IMR-90 (cell line): Measurements from ENCODE around the gene MET. TPM values are rescaled to one million over a fixed set of nuclear protein-coding genes. Genes with fewer than 3 reads are reported as not detected.

Experiments
- ATAC-seq: fragments of 200-7000 bp; cut with Tn5 transposase; 2 replicates; pipeline ENCODE4 v1.9.1; 2020; ENCODE audit warnings: low read depth, mild to moderate bottlenecking, moderate library complexity
- BruUV-seq: library from RNA; stranded (reverse); fragments of 400-500 nt; replicated peaks from 2 replicates; lab custom pipeline; 2021; lab: Mats Ljungman, UMichigan
- CTCF ChIA-PET: fragments of 300-600 bp; formaldehyde crosslinking; extraction: SDS; loops from one replicate; lab custom pipeline; 2021; ENCODE audit warnings: antibody characterized with exemption; lab: Yijun Ruan, JAX
- POLR2A ChIA-PET: fragments of 300-600 bp; sonication (Branson Sonifier 250); formaldehyde crosslinking; loops from one replicate; lab custom pipeline; 2022; ENCODE audit warnings: antibody characterized with exemption; ENCODE audit not compliant: unreplicated experiment; lab: Charles Lee
- DNase-seq: peaks from one replicate; pipeline ENCODE4 v3.0.0; 2013
- H2AFZ ChIP-seq: replicated peaks from 2 replicates; pipeline ENCODE3; 2013; ENCODE audit warnings: low read length, mild to moderate bottlenecking; ENCODE audit not compliant: poor library complexity
- H2AK5ac ChIP-seq: 2 replicates; pipeline ENCODE4 v1.6.1; 2013; ENCODE audit warnings: low read depth, low read length, inconsistent platforms
- H2AK9ac ChIP-seq: replicated peaks from 2 replicates; pipeline ENCODE3; 2013; ENCODE audit warnings: mild to moderate bottlenecking, low read depth, low read length, moderate library complexity; ENCODE audit not compliant: poor library complexity
- H2BK120ac ChIP-seq: 2 replicates; pipeline ENCODE4 v1.6.1; 2013; ENCODE audit warnings: low read depth, low read length, inconsistent platforms
- H2BK15ac ChIP-seq: 3 replicates; pipeline ENCODE4 v1.6.1; 2013; ENCODE audit warnings: low read depth, low read length, inconsistent platforms
- H2BK20ac ChIP-seq: 2 replicates; pipeline ENCODE4 v1.6.1; 2013; ENCODE audit warnings: low read depth, mild to moderate bottlenecking, inconsistent platforms, low read length, moderate library complexity
- H2BK5ac ChIP-seq: 2 replicates; pipeline ENCODE4 v1.6.1; 2013; ENCODE audit warnings: mild to moderate bottlenecking, low read depth, low read length, inconsistent platforms; ENCODE audit not compliant: poor library complexity, severe bottlenecking
- H3K14ac ChIP-seq: replicated peaks from 2 replicates; pipeline ENCODE4 v1.6.1; 2013; ENCODE audit warnings: low read depth, low read length, inconsistent platforms
- H3K18ac ChIP-seq: 2 replicates; pipeline ENCODE4 v1.6.1; 2013; ENCODE audit warnings: low read depth, low read length, control low read depth
- H3K23ac ChIP-seq: 2 replicates; pipeline ENCODE4 v1.6.1; 2013; ENCODE audit warnings: low read depth, low read length, inconsistent platforms
- H3K27ac ChIP-seq: 2 replicates; pipeline ENCODE4 v1.5.1; 2013; ENCODE audit warnings: mild to moderate bottlenecking, control low read depth, low read length; ENCODE audit not compliant: insufficient read depth
- H3K27me3 ChIP-seq: 2 replicates; pipeline ENCODE4 v1.6.1; 2013; ENCODE audit warnings: low read length; ENCODE audit not compliant: control insufficient read depth, insufficient read depth
- H3K36me3 ChIP-seq: 2 replicates; pipeline ENCODE4 v1.6.1; 2013; ENCODE audit warnings: low read length, mixed read lengths; ENCODE audit not compliant: control insufficient read depth, insufficient read depth
- H3K4ac ChIP-seq: 2 replicates; pipeline ENCODE4 v1.6.1; 2013; ENCODE audit warnings: low read depth, low read length, inconsistent platforms
- H3K4me1 ChIP-seq: 2 replicates; pipeline ENCODE4 v1.6.1; 2013; ENCODE audit warnings: low read length, mixed read lengths; ENCODE audit not compliant: control insufficient read depth, insufficient read depth
- H3K4me2 ChIP-seq: 2 replicates; pipeline ENCODE4 v1.6.1; 2013; ENCODE audit warnings: low read depth, mild to moderate bottlenecking, control low read depth, low read length, moderate library complexity
- H3K4me3 ChIP-seq: 2 replicates; pipeline ENCODE4 v1.5.1; 2013; ENCODE audit warnings: low read depth, mild to moderate bottlenecking, control low read depth, low read length, moderate library complexity; ENCODE audit not compliant: insufficient read depth
- H3K56ac ChIP-seq: 2 replicates; pipeline ENCODE4 v1.6.1; 2013; ENCODE audit warnings: low read length, inconsistent platforms; ENCODE audit not compliant: insufficient read depth; ENCODE audit errors: extremely low read depth
- H3K79me1 ChIP-seq, 2 experiments: 2 replicates each; pipeline ENCODE4 v1.6.1; 2013; ENCODE audit warnings: low read length in 2 of 2, inconsistent platforms in 1 of 2, low read depth in 1 of 2
- H3K9ac ChIP-seq: 2 replicates; pipeline ENCODE4 v1.6.1; 2013; ENCODE audit warnings: low read depth, low read length, control low read depth
- H3K9me1 ChIP-seq: 2 replicates; pipeline ENCODE4 v1.6.1; 2013; ENCODE audit warnings: low read length, inconsistent platforms; ENCODE audit not compliant: insufficient read depth
- H3K9me3 ChIP-seq: 2 replicates; pipeline ENCODE4 v1.6.1; 2013; ENCODE audit warnings: low read length; ENCODE audit not compliant: control insufficient read depth, insufficient read depth
- H4K20me1 ChIP-seq: 2 replicates; pipeline ENCODE4 v1.6.1; 2013; ENCODE audit warnings: low read length, inconsistent platforms; ENCODE audit not compliant: insufficient read depth
- H4K5ac ChIP-seq: 2 replicates; pipeline ENCODE4 v1.6.1; 2013; ENCODE audit warnings: mild to moderate bottlenecking, low read depth, low read length, control low read depth
- H4K8ac ChIP-seq, 2 experiments: 2 replicates each; pipeline ENCODE4 v1.6.1; 2013; ENCODE audit warnings: low read depth in 2 of 2, low read length in 2 of 2, control low read depth in 1 of 2, inconsistent platforms in 1 of 2
- H4K91ac ChIP-seq: 2 replicates; pipeline ENCODE4 v1.6.1; 2013; ENCODE audit warnings: low read depth, low read length, inconsistent platforms; ENCODE audit not compliant: insufficient read depth
- BHLHE40 ChIP-seq: fragments of 150-350 bp; IDR thresholded peaks from 2 replicates; pipeline ENCODE4 v1.6.1; 2016; ENCODE audit warnings: mild to moderate bottlenecking, low read depth, low read length
- CEBPB ChIP-seq: IDR thresholded peaks from 2 replicates; pipeline ENCODE4 v1.6.1; 2012; ENCODE audit warnings: low read depth, low read length, improper control_type of control experiment
- CHD1 ChIP-seq: IDR thresholded peaks from 2 replicates; pipeline ENCODE4 v1.6.1; 2012; ENCODE audit warnings: low read depth, low read length, improper control_type of control experiment
- CTCF ChIP-seq: conservative IDR thresholded peaks from 2 replicates; pipeline ENCODE4 v1.5.1; 2012; ENCODE audit warnings: mild to moderate bottlenecking, low read depth, low read length, improper control_type of control experiment
- ELK1 ChIP-seq: fragments of 150-350 bp; IDR thresholded peaks from 2 replicates; pipeline ENCODE4 v1.6.1; 2016; ENCODE audit warnings: low read depth, mild to moderate bottlenecking, low read length, moderate library complexity, borderline replicate concordance
- FOS ChIP-seq: fragments of 150-350 bp; IDR thresholded peaks from 2 replicates; pipeline ENCODE4 v1.6.1; 2016; ENCODE audit warnings: low read depth, low read length
- MAFK ChIP-seq: IDR thresholded peaks from 2 replicates; pipeline ENCODE4 v1.6.1; 2012; ENCODE audit warnings: low read depth, low read length, improper control_type of control experiment
- MAZ ChIP-seq: IDR thresholded peaks from 2 replicates; pipeline ENCODE4 v1.6.1; 2012; ENCODE audit warnings: low read depth, mild to moderate bottlenecking, low read length, improper control_type of control experiment, moderate library complexity, borderline replicate concordance
- MXI1 ChIP-seq: IDR thresholded peaks from 2 replicates; pipeline ENCODE4 v1.6.1; 2012; ENCODE audit warnings: low read depth, mild to moderate bottlenecking, low read length, moderate library complexity, borderline replicate concordance
- NFE2L2 ChIP-seq: fragments of 150-350 bp; IDR thresholded peaks from 2 replicates; pipeline ENCODE4 v1.6.1; 2016; ENCODE audit warnings: low read depth, mild to moderate bottlenecking, low read length
- POLR2A ChIP-seq: IDR thresholded peaks from 2 replicates; pipeline ENCODE4 v1.6.1; 2012; ENCODE audit warnings: mild to moderate bottlenecking, low read depth, low read length
- RAD21 ChIP-seq: IDR thresholded peaks from 2 replicates; pipeline ENCODE4 v1.6.1; 2012; ENCODE audit warnings: low read length, improper control_type of control experiment
- RCOR1 ChIP-seq: IDR thresholded peaks from 2 replicates; pipeline ENCODE4 v1.6.1; 2012; ENCODE audit warnings: mild to moderate bottlenecking, low read length, improper control_type of control experiment; ENCODE audit not compliant: insufficient replicate concordance
- RFX5 ChIP-seq: IDR thresholded peaks from 2 replicates; pipeline ENCODE4 v1.8.0; 2012; ENCODE audit warnings: low read depth, mild to moderate bottlenecking, low read length, moderate library complexity
- SMC3 ChIP-seq: fragments of 150-350 bp; IDR thresholded peaks from 2 replicates; pipeline ENCODE4 v1.6.1; 2016; ENCODE audit warnings: low read depth, mild to moderate bottlenecking, antibody characterized with exemption, low read length, moderate library complexity
- WGBS, 2 experiments: methylation state at CpG; one replicate each; pipeline versions ENCODE4 v1.1.5 to v1.1.7; 2013; ENCODE audit warnings: missing lambda C conversion rate in 2 of 2; ENCODE audit not compliant: insufficient read length in 1 of 2; ENCODE audit errors: extremely low coverage in 2 of 2; 5-methylcytosine and 5-hydroxymethylcytosine counted together
- dilution Hi-C: fragments of 300-500 bp; cut with HindIII; formaldehyde crosslinking; loops from one replicate; pipeline ENCODE4 v1.14.3; 2018; ENCODE audit warnings: low sequenced_read_pairs; ENCODE audit not compliant: unreplicated experiment
- in situ Hi-C: fragments of 300-500 bp; cut with MboI; formaldehyde crosslinking; loops from 3 replicates; pipeline ENCODE4 v1.14.3; 2019; ENCODE audit warnings: low sequenced_read_pairs, inconsistent platforms, mixed read lengths
- intact Hi-C: fragments of 100-400 bp; cut with micrococcal nuclease; formaldehyde crosslinking; loops from 2 replicates; pipeline ENCODE4 v1.10.0; 2022
- polyA plus RNA-seq, 3 experiments: library from polyadenylated mRNA; depleted of rRNA; stranded (reverse); fragments of >200 nt; gene quantifications; 2 replicates each; pipeline ENCODE4 v1.2.3, GENCODE V29; 2012; ENCODE audit warnings: low replicate concordance in 1 of 3
- total RNA-seq: library from RNA; depleted of rRNA; stranded (reverse); fragments of >200 nt; gene quantifications from 2 replicates; pipeline ENCODE4 v1.2.3, GENCODE V29; 2012
- TF ChIP-seq, protein P1 (sequence below): fragments of 150-350 bp; IDR thresholded peaks from 2 replicates; pipeline ENCODE4 v1.6.1; 2017; ENCODE audit warnings: mild to moderate bottlenecking, antibody characterized with exemption, low read length, low read depth

MET gene
- total and polyA plus RNA-seq, 2 of the 4 experiments (the other 2 are of a cell fraction): 15.0 to 84.6 TPM

DNA sequence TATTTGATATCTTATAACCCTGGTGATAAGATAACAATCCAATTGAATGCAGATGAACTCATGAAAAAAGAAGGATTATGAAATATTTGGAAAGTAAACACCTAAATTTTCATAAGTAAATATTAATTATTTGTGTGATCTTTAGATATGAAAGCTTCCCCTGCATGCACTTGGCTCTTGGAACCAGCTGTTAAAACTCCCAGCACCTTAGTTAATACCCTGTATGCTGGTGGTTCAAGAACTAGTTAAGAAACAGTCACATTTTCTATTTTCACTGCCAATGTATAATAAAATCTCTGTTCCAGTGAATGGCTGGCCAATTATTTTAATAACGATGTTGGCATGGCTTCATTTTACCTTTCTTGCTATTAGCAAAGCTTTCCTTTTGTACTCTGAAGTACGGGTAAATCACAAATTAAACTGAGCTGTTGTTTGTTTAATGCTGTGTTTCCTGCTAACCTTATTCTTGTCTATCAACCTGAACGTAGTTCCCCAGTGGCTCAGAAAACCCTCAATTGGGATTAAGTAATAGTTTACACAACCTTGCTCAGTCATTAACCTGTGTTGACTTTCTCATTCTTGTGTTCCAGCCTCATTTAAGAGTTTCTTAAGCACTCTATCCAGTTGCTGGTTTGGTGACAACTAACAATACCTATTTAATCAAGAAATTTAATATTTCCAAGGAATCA is 38.9 kb downstream of the MET start:
- Histone ChIP-seq H3K4ac (no peak overlapping the region), H2BK20ac (no peak overlapping the region), H4K20me1 (no peaks in the 10 kb centered on the region), H2BK120ac (no peak overlapping the region), H3K9ac (no peak overlapping the region), H2AK9ac (no peak overlapping the region), H4K5ac (no peak overlapping the region), H3K4me3 (no peak overlapping the region), H3K56ac (no peak overlapping the region), H3K79me1 (peaks cover 12 to 29% of the 10 kb centered on the region in 2 experiments; a peak in 3 of 4 replicates), H3K4me2 (no peak overlapping the region), H3K18ac (no peak overlapping the region), H3K4me1 (peaks cover 6% of the 10 kb centered on the region), H3K14ac (no peak overlapping the region), H3K23ac (no peak overlapping the region), H3K9me3 (no peaks in the 10 kb centered on the region), H4K8ac (no peak overlapping the region), H3K9me1 (peaks cover 10% of the 10 kb centered on the region), H2AFZ (no peak overlapping the region), H2AK5ac (no peak overlapping the region), H2BK5ac (no peak overlapping the region), H4K91ac (no peak overlapping the region), H3K27ac (no peak overlapping the region), H2BK15ac (no peak overlapping the region), H3K36me3 (no peaks in the 10 kb centered on the region), H3K27me3 (no peaks in the 10 kb centered on the region)
- dilution Hi-C loops: no loop called here
- no TSS peak for BruUV-seq
- no CpG with 5 or more reads among the region's 3 CpGs for WGBS, 2 experiments
- CTCF ChIA-PET: interaction anchor here (0.7 kb wide), 1 partner anchor 31 kb away, joined by 3 read pairs; no protein-coding TSS in a partner anchor
- no peak for DNase-seq
- no peak for ATAC-seq
- TF ChIP-seq POLR2A (no peak), RCOR1 (no peak), MAFK (no peak), SMC3 (no peak), RFX5 (no peak), BHLHE40 (no peak), MAZ (no peak), MXI1 (no peak), RAD21 (no peak), NFE2L2 (no peak), CTCF (no peak), FOS (no peak), ELK1 (no peak), CHD1 (no peak), CEBPB (no peak)
- TF ChIP-seq, protein P1, sequence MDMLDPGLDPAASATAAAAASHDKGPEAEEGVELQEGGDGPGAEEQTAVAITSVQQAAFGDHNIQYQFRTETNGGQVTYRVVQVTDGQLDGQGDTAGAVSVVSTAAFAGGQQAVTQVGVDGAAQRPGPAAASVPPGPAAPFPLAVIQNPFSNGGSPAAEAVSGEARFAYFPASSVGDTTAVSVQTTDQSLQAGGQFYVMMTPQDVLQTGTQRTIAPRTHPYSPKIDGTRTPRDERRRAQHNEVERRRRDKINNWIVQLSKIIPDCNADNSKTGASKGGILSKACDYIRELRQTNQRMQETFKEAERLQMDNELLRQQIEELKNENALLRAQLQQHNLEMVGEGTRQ: no peak
- intact Hi-C loops: no loop called here
- POLR2A ChIA-PET: no interaction called here
- in situ Hi-C loops: no loop called here
